ENCODE data around the gene STK33.

The STK33 gene

GRCh38 chr11:8603696-8604077 lies 9.7 kb upstream of the STK33 start:
- DNase-seq (ENCODE audit: low read depth, low spot score): no peak

- no peak for DNase-seq (ENCODE audit: low read depth, low spot score)
Measured at GRCh38 chr11:8601376-8602133, 7.5 kb upstream of the STK33 start.

- no peak for DNase-seq (ENCODE audit: low read depth, low spot score)
Measured at GRCh38 chr11:8598506-8598905, 4.5 kb upstream of the STK33 start.

- no peak for DNase-seq (ENCODE audit: low read depth, low spot score)
Measured at GRCh38 chr11:8597182-8597581, 3.2 kb upstream of the STK33 start.

- no peak for DNase-seq (ENCODE audit: low read depth, low spot score)
Measured at GRCh38 chr11:8596504-8597046, 2.5 kb upstream of the STK33 start.

GRCh38 chr11:8593455-8593854 lies 573 bp downstream of the STK33 start:
- no peak for DNase-seq (ENCODE audit: low read depth, low spot score)

- no peak for DNase-seq (ENCODE audit: low read depth, low spot score)
Measured at GRCh38 chr11:8587915-8588314, 6.1 kb downstream of the STK33 start.

- DNase-seq (ENCODE audit: low read depth, low spot score): no peak
Measured at GRCh38 chr11:8586805-8587204, 7.2 kb downstream of the STK33 start.

- DNase-seq (ENCODE audit: low read depth, low spot score): no peak
Measured at GRCh38 chr11:8586184-8586583, 7.8 kb downstream of the STK33 start.

- no peak for DNase-seq (ENCODE audit: low read depth, low spot score)
Measured at GRCh38 chr11:8584511-8584910, 9.5 kb downstream of the STK33 start.

GRCh38 chr11:8584082-8584481 lies 9.9 kb downstream of the STK33 start:
- DNase-seq (ENCODE audit: low read depth, low spot score): no peak

GRCh38 chr11:8581300-8581699 lies 12.7 kb downstream of the STK33 start:
- DNase-seq (ENCODE audit: low read depth, low spot score): no peak

GRCh38 chr11:8577791-8578581 lies 16.0 kb downstream of the STK33 start:
- DNase-seq (ENCODE audit: low read depth, low spot score): no peak

- no peak for DNase-seq (ENCODE audit: low read depth, low spot score)
Measured at GRCh38 chr11:8574798-8575197, 19.2 kb downstream of the STK33 start.

GRCh38 chr11:8573777-8574176 lies 20.3 kb downstream of the STK33 start:
- DNase-seq (ENCODE audit: low read depth, low spot score): no peak

GRCh38 chr11:8567602-8568198 lies 26.3 kb downstream of the STK33 start:
- DNase-seq (ENCODE audit: low read depth, low spot score): no peak

- DNase-seq (ENCODE audit: low read depth, low spot score): peak; percentile 1
Measured at GRCh38 chr11:8566613-8567210, 27.3 kb downstream of the STK33 start.

- DNase-seq (ENCODE audit: low read depth, low spot score): no peak
Measured at GRCh38 chr11:8564526-8564925, 29.5 kb downstream of the STK33 start.

- no peak for DNase-seq (ENCODE audit: low read depth, low spot score)
Measured at GRCh38 chr11:8561461-8561860, 32.6 kb downstream of the STK33 start.

- DNase-seq (ENCODE audit: low read depth, low spot score): no peak
Measured at GRCh38 chr11:8558436-8558835, 35.6 kb downstream of the STK33 start.

GRCh38 chr11:8545698-8546366 lies 48.2 kb downstream of the STK33 start:
- no peak for DNase-seq (ENCODE audit: low read depth, low spot score)

Measured in brain pericyte (primary cell).